NOMO-1 treated with DMSO at 0.1 percent for 48 hours (cell line): Measurements from ENCODE around the gene FGF12.
A peak's percentile ranks its signal among the peaks of the same experiment; 100 is the strongest.
"Not testable (repeated sequence)": the region's sequence is repeated elsewhere in the genome, so short reads cannot be mapped to it uniquely, and the experiment has no call there.

Experiments used
- DNase-seq: peaks from one replicate; lab custom pipeline; 2025; ENCODE audit not compliant: unreplicated experiment; lab: John Stamatoyannopoulos, UW

The FGF12 gene

DNA sequence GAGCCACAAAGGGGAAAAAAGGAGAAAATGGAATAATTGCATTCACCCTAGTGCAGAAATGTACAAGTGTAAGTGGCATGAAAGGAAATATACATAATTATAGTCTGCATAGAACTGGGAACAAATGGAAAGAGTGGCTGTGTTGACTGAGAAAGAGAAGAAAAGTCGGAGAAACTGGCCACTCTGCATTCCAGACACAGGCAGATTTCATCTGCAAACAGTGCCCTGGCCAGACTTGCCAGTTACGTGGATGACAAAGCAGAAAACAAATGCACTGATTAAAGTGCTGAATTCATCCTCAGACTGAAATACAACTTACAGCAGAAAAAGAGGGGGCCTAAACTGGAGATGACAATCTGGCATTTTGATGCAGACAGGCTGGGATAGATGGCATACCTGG lies 129.8 kb downstream of the FGF12 start:
- DNase-seq: no peak

DNA sequence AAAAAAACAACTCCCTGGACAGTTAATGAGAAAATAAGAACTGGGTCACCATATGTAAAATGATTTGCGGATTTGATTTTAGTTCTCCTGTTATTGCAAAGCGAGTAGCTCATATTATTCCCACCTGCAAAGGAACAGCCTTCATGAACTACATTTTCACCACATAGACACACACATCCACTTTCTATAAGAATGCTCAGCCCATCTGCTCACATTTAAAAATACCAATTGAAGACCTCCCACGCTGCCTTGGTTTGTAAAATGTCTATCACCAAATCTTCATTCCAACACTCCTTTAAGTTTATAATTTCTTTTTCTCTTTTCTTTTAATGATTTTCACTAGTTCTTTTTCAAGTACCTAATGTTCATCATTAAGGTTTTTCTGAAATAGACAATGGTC lies 148.6 kb downstream of the FGF12 start:
- DNase-seq: no peak

DNA sequence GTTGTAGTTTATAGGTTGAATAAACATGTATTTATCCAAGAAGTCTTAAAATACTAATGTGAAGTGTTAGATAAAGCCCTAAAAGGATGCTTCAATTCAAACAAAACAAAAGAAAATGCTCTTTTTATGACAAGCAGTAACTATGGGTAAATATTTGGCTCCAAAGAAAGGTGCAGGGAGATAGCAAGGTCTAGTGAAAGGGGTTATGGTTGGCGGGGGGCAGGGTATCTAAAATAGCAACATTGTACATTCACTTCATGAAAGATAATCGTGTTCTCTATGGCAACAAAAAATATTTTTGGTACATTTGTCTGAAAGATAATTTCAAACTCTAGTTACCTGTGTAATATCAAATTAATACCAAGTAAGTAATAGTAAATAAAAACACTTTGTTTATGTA lies 149.5 kb downstream of the FGF12 start:
- DNase-seq: no peak

DNA sequence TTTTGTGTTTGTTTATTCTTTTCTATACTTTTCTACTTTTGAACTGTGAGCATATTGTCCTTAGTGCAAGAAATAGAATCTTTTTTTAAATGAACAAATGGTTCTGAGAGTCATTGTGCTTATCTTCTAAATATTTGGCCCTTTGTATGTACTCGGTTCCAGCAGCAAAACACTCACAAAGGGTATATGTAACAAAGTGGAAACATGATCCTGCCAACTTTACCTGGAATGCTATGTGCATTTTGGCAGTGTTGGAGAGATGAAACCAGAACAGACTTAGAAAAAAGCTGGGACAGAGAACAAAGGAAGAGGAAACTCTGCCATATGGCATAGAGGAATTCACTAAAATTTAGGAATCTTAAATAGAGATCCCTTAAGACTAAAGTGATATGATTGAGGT lies 150.1 kb downstream of the FGF12 start:
- DNase-seq: no peak

DNA sequence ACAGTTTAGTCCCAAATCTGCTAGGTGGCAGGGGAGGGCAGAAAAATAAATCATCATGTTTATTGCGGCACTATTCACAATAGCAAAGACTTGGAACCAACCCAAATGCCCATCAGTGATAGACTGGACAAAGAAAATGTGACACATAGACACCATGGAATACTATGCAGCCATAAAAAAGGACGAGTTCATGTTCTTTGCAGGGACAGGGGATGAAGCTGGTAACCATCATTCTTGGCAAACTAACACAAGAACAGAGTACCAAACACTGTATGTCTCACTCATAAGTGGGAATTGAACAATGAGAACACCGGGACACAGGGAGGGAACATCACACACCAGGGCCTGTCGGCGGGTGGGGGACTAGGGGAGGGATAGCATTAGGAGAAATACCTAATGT lies 150.6 kb downstream of the FGF12 start:
- DNase-seq: not testable (repeated sequence)

DNA sequence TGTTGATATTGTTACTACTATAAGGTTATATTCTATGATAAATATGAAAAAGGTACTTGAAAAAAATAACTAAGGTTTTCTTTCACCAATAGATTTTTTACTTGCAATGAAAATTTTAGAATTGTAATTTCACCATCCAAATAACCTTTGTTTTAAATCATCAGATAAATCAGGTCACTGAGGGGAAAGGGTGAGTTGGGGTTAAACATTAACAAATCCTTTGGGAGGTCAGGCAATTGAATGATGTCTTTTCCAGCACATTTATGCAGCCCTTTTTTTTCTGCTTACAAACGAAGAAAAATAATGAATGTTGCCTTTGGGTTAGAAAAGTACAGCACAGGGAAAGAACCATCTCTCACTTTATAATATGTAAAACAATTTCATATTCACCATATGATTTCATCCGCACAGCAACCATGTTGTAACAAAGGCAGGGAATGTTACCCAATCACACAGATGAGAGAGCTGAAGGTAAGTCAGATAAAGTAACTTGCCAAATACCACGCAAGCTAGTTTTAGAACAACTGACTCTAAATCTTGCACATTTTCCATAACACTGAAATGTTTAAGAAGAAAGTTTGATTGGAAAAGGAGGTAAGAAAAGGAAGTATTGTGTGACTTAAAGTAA lies 151.3 kb downstream of the FGF12 start:
- no peak for DNase-seq

DNA sequence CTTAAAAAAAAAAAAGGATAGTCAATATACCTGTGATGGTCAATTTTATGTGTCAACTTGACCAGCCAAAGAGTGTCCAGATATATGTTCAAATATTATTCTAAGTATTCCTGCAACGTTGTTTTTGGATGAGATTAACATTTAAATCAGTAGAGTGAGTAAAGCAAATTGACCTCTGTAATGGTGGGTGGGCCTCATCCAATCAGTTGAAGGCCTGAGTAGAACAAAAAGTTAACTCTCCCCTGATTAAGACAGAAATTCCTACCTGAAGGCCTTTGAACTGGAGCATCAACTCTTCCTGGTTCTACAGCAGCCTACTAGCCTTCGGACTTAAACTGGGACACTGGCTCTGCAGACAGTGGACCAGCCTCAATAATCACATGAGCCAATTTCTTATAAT lies 154.1 kb downstream of the FGF12 start:
- no peak for DNase-seq

- peak; percentile 53 for DNase-seq
Measured at GRCh38 chr3:192570821-192571791, 156.2 kb downstream of the FGF12 start.

DNA sequence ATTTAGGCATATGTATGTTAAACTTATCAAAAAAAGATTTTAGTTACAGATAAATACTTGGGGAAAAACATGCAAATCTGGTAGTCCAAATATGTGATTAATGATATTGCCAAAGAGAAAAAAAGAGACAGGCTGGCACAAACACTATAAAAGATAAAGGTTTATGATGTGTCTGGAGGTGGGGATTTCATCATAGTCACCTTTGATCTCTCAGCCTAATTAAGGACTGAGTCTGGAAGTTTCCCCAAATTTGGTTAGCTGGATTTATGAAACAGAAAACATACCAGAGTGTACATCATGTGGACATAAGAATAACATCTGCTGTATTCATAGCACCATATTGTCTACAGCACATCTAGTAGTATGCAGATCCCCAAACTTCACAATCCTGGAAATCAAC lies 157.0 kb downstream of the FGF12 start:
- DNase-seq: no peak

GRCh38 chr3:192566706-192567290 lies 160.5 kb downstream of the FGF12 start:
- DNase-seq: peak; percentile 75

DNA sequence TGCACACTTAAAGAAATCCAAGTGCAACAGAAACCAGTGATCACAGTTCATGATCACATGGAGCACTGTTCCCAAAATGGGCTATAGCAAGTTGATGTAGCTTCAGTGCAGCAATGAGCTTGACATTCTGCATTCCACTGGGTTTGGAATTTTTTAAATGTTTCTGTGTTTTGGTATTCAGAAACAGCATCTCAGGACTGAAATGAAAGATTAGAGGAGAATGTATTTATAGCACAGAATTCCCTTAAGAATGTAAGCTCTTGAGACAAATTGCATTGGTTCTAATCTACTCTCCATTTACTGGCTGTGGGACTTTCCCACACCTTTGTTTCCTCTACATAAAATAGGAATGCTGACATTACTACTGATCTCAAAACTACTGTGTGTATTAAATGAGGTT lies 162.7 kb downstream of the FGF12 start:
- no peak for DNase-seq

- DNase-seq: no peak
Measured at GRCh38 chr3:192563417-192563816, 163.9 kb downstream of the FGF12 start.

GRCh38 chr3:192553707-192554106 lies 173.6 kb downstream of the FGF12 start:
- no peak for DNase-seq

GRCh38 chr3:192550356-192550755 lies 177.0 kb downstream of the FGF12 start:
- no peak for DNase-seq

GRCh38 chr3:192545333-192545732 lies 182.0 kb downstream of the FGF12 start:
- no peak for DNase-seq

DNA sequence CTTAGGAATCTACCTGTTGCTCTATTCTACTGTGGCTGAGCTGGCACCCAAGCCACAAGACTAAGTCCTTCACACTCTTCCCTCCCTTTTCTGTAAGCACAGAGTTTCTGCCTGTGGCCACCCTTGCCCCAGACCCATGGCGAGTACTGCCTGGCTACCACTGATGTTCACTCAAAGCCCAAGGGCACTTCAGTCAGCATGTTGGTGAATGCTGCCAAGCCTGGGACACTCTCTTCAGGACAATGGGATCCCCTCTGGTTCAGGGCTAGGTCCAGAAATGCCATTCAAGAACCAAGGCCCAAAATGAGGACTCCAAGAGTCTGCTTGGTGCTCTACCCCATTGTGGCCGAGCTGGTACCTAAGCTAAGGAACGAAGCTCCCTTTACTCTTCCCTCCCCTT lies 184.2 kb downstream of the FGF12 start:
- DNase-seq: no peak

GRCh38 chr3:192516820-192517219 lies 210.5 kb downstream of the FGF12 start:
- DNase-seq: no peak

- DNase-seq: no peak
Measured at GRCh38 chr3:192515664-192516045, 211.7 kb downstream of the FGF12 start.

GRCh38 chr3:192514754-192515663 lies 212.3 kb downstream of the FGF12 start:
- no peak for DNase-seq

DNA sequence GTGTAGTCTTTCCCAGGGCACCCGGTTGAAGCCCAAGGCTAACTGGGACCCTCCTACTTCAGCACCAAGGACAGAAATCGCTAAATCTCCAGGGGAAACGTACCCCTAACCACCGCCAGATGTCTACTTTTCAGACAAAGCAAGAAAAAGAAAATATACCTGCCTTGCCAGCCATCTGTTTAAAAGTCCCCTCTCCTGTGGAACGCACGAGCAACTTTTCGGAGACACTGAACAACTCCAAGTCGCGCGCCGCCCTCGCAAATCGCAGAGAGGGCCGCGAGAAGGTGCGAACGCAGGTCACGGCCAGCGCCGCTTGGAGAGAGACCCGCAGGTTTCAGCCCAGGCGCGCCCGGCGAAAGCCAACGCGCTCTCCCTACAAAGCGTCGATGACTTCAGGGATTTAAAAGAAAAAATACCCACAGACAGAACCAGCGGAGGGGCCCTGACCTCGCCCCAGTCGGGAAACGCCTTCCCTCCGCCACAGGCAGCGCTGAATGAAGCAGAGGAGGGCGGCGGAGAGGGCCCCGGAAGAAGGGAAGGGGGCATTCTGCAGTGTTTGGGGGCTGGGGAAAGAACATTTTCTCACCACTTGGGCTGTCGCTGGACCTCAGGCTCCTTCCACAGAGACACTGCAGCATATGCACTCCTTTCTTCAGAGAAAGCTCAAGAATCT lies 213.1 kb downstream of the FGF12 start:
- no peak for DNase-seq
